GM10248 (cell line): ENCODE data around the gene DNAH11.

Experiments
- CTCF ChIA-PET: fragments of 300-600 bp; sonication (Branson Sonifier 250); formaldehyde crosslinking; extraction: SDS; loops from one replicate; lab custom pipeline; 2021; ENCODE audit warnings: antibody characterized with exemption; lab: Yijun Ruan, JAX
- POLR2A ChIA-PET: fragments of 350-650 bp; sonication (Branson Sonifier 250); formaldehyde crosslinking; extraction: SDS; loops from one replicate; lab custom pipeline; 2020; ENCODE audit warnings: antibody characterized with exemption; lab: Yijun Ruan, JAX
- DNase-seq: peaks from one replicate; pipeline ENCODE4 v3.0.0; 2012; ENCODE audit errors: extremely low spot score
- CTCF ChIP-seq: IDR thresholded peaks from 2 replicates; pipeline ENCODE4 v1.5.1; 2012; ENCODE audit warnings: mild to moderate bottlenecking, low read depth; ENCODE audit errors: extremely low read depth, missing control alignments, control extremely low read depth

The DNAH11 gene

DNA sequence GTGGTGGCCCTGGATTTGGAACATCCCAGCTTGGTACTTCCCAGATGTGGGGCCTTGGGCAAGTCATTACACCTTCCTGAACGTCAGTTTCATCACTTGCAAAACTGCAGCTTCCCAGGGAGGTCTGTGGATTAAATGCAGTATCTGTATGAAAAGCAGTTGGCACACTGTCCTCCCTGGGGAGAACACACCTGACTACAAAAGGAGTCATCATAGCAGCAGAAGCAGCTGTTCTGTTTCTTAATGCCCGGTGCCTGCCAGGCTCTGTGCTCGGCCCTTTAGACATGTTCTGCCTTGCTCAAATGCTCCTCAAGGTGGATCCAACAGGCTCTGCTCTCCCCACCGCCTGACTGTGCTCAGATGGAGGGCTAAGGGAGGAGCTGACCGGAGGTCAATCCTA, 371.8 kb downstream of the DNAH11 start:
- CTCF ChIA-PET, result interaction anchor here (0.7 to 1.0 kb wide), 3 partner anchors 9 to 14 kb away, joined by 3 read pairs; no protein-coding TSS in a partner anchor
- no peak for DNase-seq
- no peak for TF ChIP-seq CTCF
- POLR2A ChIA-PET, result no interaction called here

GRCh38 chr7:21915140-21915539, 372.3 kb downstream of the DNAH11 start:
- POLR2A ChIA-PET, result no interaction called here
- TF ChIP-seq CTCF, result no peak
- CTCF ChIA-PET, result interaction anchor here (0.7 to 0.8 kb wide), 2 partner anchors 11 to 15 kb away, joined by 3 read pairs; no protein-coding TSS in a partner anchor
- DNase-seq, result no peak

- ChIA-PET CTCF (no interaction called here), POLR2A (no interaction called here)
- TF ChIP-seq CTCF, result no peak
- DNase-seq, result no peak
Observed at GRCh38 chr7:21916176-21916575, 373.3 kb downstream of the DNAH11 start.

DNA sequence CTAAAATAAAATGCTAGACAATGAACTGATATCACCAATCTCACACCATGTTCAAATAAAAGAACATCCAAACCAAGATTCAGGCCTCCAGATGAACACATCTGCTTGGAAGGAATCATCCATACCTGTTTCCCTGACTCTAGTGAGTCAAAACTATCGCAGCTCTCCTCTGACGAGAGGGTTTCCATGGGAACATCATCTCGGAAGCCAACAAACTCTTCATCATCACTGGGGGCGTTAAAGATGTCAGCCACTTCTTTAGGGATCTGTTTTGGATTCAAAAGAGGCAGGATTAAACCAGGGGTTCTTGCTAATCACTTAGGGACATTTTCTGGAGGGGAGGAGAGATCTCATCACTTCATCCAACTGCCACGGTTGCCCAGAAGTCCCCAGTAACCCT, 373.8 kb downstream of the DNAH11 start:
- CTCF ChIA-PET, result no interaction called here
- no peak for TF ChIP-seq CTCF
- DNase-seq, result no peak
- POLR2A ChIA-PET, result no interaction called here

- ChIA-PET POLR2A (no interaction called here), CTCF (no interaction called here)
- no peak for TF ChIP-seq CTCF
- DNase-seq, result no peak
Observed at GRCh38 chr7:21918216-21918615, 375.4 kb downstream of the DNAH11 start.

GRCh38 chr7:21920936-21921335, 378.1 kb downstream of the DNAH11 start:
- no peak for TF ChIP-seq CTCF
- ChIA-PET CTCF (interaction anchor here (1.0 to 1.2 kb wide), 3 partner anchors 9 to 13 kb away, joined by 3 to 4 read pairs (median 4); no protein-coding TSS in a partner anchor), POLR2A (no interaction called here)
- no peak for DNase-seq
